Measurements from ENCODE around the gene GOLGA6A. TPM values are rescaled to one million over a fixed set of nuclear protein-coding genes. Genes with fewer than 3 reads are reported as not detected.

GOLGA6A gene
- total RNA-seq, 2 experiments from 2014 or later = 0.40 TPM; not detected in 1

DNA sequence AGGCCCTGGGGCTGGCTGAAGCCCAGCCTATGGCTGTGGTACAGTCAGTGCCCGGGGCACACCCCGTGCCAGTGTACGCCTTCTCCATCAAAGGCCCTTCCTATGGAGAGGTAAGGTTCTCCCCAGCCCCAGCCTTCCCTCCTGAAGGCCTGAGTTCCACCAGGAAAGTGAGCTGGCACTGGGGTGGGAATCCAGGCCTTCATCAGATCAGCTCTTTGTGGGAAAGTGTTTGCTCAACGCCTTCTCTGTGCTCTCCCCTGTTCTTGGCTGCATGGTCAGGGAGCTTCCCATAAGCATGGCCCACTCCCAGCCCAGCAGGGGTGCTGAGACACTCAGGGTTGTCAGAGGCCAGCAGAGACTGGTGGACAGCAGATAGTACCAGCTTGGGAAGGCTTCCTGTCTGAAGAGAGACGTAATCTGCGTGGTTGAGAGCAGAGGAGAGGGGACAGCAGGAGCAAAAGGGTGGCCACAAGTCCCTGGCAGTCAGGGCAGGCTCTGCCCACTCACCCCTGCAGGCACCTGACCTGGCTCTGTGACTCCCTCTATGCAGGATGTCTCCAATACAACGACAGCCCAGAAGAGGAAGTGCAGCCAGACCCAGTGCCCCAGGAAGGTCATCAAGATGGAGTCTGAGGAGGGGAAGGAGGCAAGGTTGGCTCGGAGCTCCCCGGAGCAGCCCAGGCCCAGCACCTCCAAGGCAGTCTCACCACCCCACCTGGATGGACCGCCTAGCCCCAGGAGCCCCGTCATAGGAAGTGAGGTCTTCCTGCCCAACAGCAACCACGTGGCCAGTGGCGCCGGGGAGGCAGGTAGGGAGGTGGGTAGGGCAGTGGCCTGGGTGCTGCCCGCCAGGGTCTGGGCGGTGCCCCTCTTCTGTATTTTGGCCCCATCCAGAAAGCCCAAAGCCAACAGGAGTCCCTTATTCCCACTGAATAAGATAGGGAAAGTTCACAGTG lies 49.5 kb downstream of the GOLGA6A start:
- POLR2A ChIA-PET = interaction anchor here (1.3 kb wide), 1 partner anchor 13 kb away, joined by 3 read pairs; no protein-coding TSS in a partner anchor
- Mint-ChIP-seq H3K4me1 (peaks cover 3% of the 10 kb centered on the region), H3K27ac (peak overlapping the region; percentile 43), H3K36me3 (peaks cover 21% of the 10 kb centered on the region), H3K9me3 (no peaks in the 10 kb centered on the region), H3K4me3 (no peak overlapping the region), H3K27me3 (no peaks in the 10 kb centered on the region)
- no peak for ATAC-seq (ENCODE audit: low read depth)
- DNase-seq = no peak

DNA sequence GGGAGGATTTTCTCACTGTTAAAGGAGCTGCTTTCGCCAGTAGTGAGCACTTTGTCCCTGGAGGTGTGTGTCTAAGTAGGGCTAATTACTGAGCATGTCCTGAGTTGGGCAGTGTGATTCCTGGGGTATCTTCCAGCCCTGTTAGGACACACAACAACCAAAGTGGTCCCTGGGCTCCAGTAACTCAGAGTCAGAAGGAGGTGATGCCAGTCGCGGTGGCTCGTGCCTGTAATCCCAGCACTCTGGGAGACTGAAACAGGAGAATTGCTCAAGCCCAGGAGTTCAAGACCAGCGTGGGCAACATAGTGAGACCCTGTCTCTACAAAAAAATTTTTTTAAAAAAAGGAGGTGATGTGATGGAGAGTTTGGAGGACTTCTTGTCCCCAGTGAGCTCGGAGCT lies 50.3 kb downstream of the GOLGA6A start:
- H3K27me3 Mint-ChIP-seq = no peaks in the 10 kb centered on the region
- POLR2A ChIA-PET = interaction anchor here (1.3 kb wide), 1 partner anchor 13 kb away, joined by 3 read pairs; no protein-coding TSS in a partner anchor
- ATAC-seq (ENCODE audit: low read depth) = no peak
- peaks cover 20% of the 10 kb centered on the region for H3K36me3 Mint-ChIP-seq
- no peak overlapping the region for H3K4me3 Mint-ChIP-seq
- no peaks in the 10 kb centered on the region for H3K9me3 Mint-ChIP-seq
- no peak for DNase-seq
- H3K4me1 Mint-ChIP-seq = peaks cover 3% of the 10 kb centered on the region
- H3K27ac Mint-ChIP-seq = peak overlapping the region; percentile 27

DNA sequence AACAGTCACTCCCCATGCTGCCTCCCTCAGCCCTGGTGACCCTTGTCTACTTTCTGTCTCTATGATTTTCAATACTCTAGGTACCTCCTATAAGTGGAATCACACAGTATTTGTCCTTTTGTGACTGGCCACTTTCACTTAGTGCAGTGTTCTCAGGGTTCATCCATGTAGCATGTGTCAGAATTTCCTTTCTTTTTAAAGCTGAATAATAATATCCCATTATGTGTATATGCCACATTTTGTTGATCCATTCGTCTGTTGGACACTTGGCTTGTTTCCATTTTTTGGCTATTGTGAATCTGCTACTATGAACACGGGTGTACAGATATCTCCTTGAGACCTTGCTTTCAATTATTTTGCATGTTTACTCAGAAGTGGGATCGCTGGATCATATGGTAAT lies 53.7 kb downstream of the GOLGA6A start:
- ATAC-seq (ENCODE audit: low read depth) = no peak
- Mint-ChIP-seq H3K27me3 (no peaks in the 10 kb centered on the region), H3K36me3 (peaks cover 20% of the 10 kb centered on the region), H3K9me3 (no peaks in the 10 kb centered on the region), H3K4me3 (no peak overlapping the region), H3K27ac (no peak overlapping the region), H3K4me1 (peaks cover 3% of the 10 kb centered on the region)
- no peak for DNase-seq
- POLR2A ChIA-PET = interaction anchor here (0.7 kb wide), 1 partner anchor 61 kb away, joined by 4 read pairs; no protein-coding TSS in a partner anchor

DNA sequence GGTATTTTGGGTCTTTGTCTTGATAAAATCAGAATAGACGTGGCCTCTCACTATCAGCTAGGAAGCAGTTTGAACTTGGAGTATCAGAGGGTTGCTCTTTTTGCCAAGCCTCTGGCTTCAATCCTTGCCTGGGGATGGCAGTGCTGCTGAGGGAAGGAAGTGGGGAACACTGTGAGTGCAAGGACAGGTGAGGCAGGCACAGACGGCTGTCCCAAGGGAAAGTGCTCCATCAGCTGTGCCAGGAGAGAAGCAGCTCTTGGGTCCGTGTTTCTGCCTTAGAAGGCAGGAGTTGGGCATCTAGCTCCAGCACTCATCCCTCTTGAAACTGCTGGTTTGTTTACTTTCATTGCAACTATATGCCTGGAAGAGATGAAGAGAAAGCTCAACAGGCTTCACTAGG lies 54.7 kb downstream of the GOLGA6A start:
- Mint-ChIP-seq H3K9me3 (no peaks in the 10 kb centered on the region), H3K27ac (no peak overlapping the region), H3K27me3 (no peaks in the 10 kb centered on the region), H3K4me3 (no peak overlapping the region), H3K36me3 (peaks cover 20% of the 10 kb centered on the region), H3K4me1 (peaks cover under 1% of the 10 kb centered on the region)
- POLR2A ChIA-PET = interaction anchor here (1.3 kb wide), 1 partner anchor 19 kb away, joined by 3 read pairs; no protein-coding TSS in a partner anchor
- DNase-seq (no peak), ATAC-seq (ENCODE audit: low read depth) (no peak)

DNA sequence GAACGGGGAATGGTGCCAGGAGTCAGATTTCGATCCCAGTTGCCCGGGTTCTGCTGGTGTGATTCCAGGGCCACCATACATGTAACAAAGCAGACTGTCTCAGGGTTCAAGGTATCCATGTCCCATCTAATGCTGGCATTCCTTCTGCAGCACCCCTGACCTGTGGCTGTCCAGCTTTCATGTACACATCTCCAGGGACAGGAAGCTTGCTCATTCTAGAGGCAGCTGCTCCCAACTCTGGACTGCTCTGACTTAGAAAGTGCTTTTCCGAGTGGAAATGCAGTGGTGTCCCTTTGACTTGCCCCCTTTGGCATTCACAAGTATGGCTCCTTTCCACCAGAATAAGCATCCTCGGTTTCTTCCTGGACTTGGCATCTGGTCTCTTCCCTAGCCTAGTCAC lies 56.9 kb downstream of the GOLGA6A start:
- no peak overlapping the region for H3K27ac Mint-ChIP-seq
- no peak for ATAC-seq (ENCODE audit: low read depth)
- peaks cover 4% of the 10 kb centered on the region for H3K4me1 Mint-ChIP-seq
- no peak for DNase-seq
- POLR2A ChIA-PET = no interaction called here
- peaks cover 25% of the 10 kb centered on the region for H3K36me3 Mint-ChIP-seq
- H3K27me3 Mint-ChIP-seq = no peaks in the 10 kb centered on the region
- H3K9me3 Mint-ChIP-seq = no peaks in the 10 kb centered on the region
- H3K4me3 Mint-ChIP-seq = no peak overlapping the region

DNA sequence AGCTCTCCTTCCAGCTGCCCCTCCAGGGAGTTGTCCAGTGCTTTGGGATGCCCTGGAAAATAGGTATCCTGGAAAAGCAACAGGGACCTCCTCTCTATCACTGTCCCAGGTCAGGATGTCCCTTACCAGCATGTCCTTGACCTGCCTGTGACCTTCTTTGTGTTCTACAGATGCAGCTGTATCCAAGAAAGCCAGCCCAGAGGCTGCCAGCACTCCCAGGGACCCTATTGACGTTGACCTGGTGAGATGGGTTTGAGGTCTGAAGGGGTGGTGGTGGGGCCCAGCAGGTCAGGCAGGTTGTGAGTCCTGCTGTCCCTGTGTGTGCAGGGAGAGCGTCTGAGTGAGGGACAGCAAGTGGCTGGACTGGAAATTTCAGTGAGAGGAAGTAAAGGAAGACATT lies 57.7 kb downstream of the GOLGA6A start:
- no peak for ATAC-seq (ENCODE audit: low read depth)
- H3K4me1 Mint-ChIP-seq = peaks cover 5% of the 10 kb centered on the region
- DNase-seq = no peak
- H3K36me3 Mint-ChIP-seq = peaks cover 25% of the 10 kb centered on the region
- POLR2A ChIA-PET = interaction anchor here (0.7 to 0.8 kb wide), 2 partner anchors 30 to 734 kb away, joined by 3 to 4 read pairs; partner anchors contain the start of gene PML
- H3K27me3 Mint-ChIP-seq = no peaks in the 10 kb centered on the region
- H3K27ac Mint-ChIP-seq = peak overlapping the region; percentile 14
- no peak overlapping the region for H3K4me3 Mint-ChIP-seq
- H3K9me3 Mint-ChIP-seq = no peaks in the 10 kb centered on the region

DNA sequence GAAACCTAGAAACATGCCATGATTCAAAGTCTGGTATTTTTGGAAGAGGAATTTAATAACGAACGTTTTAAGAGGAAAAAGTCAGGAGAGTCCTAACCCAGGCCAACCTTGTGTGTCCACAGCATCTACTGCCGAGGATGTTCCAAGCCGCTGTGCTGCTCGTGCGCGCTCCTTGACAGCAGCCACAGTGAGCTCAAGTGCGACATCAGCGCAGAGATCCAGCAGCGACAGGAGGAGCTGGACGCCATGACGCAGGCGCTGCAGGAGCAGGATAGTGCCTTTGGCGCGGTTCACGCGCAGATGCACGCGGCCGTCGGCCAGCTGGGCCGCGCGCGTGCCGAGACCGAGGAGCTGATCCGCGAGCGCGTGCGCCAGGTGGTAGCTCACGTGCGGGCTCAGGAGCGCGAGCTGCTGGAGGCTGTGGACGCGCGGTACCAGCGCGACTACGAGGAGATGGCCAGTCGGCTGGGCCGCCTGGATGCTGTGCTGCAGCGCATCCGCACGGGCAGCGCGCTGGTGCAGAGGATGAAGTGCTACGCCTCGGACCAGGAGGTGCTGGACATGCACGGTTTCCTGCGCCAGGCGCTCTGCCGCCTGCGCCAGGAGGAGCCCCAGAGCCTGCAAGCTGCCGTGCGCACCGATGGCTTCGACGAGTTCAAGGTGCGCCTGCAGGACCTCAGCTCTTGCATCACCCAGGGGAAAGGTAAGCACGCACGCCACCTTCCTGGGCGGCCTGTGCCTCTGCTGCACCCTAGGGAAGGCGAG lies 59.5 kb downstream of the GOLGA6A start:
- peaks cover 6% of the 10 kb centered on the region for H3K4me1 Mint-ChIP-seq
- H3K9me3 Mint-ChIP-seq = no peaks in the 10 kb centered on the region
- H3K4me3 Mint-ChIP-seq = no peak overlapping the region
- no peaks in the 10 kb centered on the region for H3K27me3 Mint-ChIP-seq
- H3K36me3 Mint-ChIP-seq = peaks cover 21% of the 10 kb centered on the region
- no peak overlapping the region for H3K27ac Mint-ChIP-seq
- POLR2A ChIA-PET = no interaction called here
- DNase-seq (no peak), ATAC-seq (ENCODE audit: low read depth) (no peak)

Other genes with a start within 250 kb of the GOLGA6A start
- not detected for gene TBC1D21, start 209.0 kb downstream of the GOLGA6A start, total RNA-seq
- gene LOXL1, start 156.1 kb downstream of the GOLGA6A start, total RNA-seq = 10 to 100 TPM in 1 of 2 experiments, 1 to 10 TPM in 1; 8.8 to 10.5 TPM
- 1 to 10 TPM; 9.4 to 9.5 TPM for gene STOML1, start 90.3 kb downstream of the GOLGA6A start, total RNA-seq
- 100 to 1,000 TPM; 118 to 120 TPM for gene PML, start 87.8 kb downstream of the GOLGA6A start, total RNA-seq
- not detected for gene ISLR2, start 48.0 kb upstream of the GOLGA6A start, total RNA-seq
- not detected for gene ISLR, start 91.2 kb upstream of the GOLGA6A start, total RNA-seq
- not detected for gene STRA6, start 120.2 kb upstream of the GOLGA6A start, total RNA-seq
- under 1 TPM in 1 of 2 experiments, not detected in 1; 0.17 TPM for gene CCDC33, start 153.8 kb upstream of the GOLGA6A start, total RNA-seq